Parathyroid adenoma (tissue), 2 donors: ENCODE results near the gene POLR1E.

Experiments used
- H2AFZ ChIP-seq: fragments of 300-600 bp; sonication (generic); one replicate; pipeline ENCODE4 v1.7.0; 2017; ENCODE audit warnings: antibody characterized with exemption, mild to moderate bottlenecking
- H3K27ac ChIP-seq: fragments of 300-600 bp; sonication (generic); one replicate; pipeline ENCODE4 v1.7.0; 2017
- H3K27me3 ChIP-seq: fragments of 300-600 bp; sonication (generic); one replicate; pipeline ENCODE4 v1.7.0; 2017; ENCODE audit warnings: low read length; ENCODE audit not compliant: control insufficient read depth, insufficient read depth
- H3K36me3 ChIP-seq: fragments of 300-600 bp; sonication (generic); one replicate; pipeline ENCODE4 v1.7.0; 2017; ENCODE audit warnings: low read length; ENCODE audit not compliant: control insufficient read depth, insufficient read depth
- H3K4me1 ChIP-seq: fragments of 300-600 bp; sonication (generic); one replicate; pipeline ENCODE4 v1.7.0; 2017; ENCODE audit warnings: control low read depth
- H3K4me2 ChIP-seq: fragments of 300-600 bp; sonication (generic); one replicate; pipeline ENCODE4 v1.7.0; 2017; ENCODE audit warnings: low read length
- H3K4me3 ChIP-seq: fragments of 300-600 bp; sonication (generic); one replicate; pipeline ENCODE4 v1.7.0; 2017; ENCODE audit warnings: low read depth, low read length
- H3K79me2 ChIP-seq: fragments of 300-600 bp; sonication (generic); one replicate; pipeline ENCODE4 v1.7.0; 2017; ENCODE audit warnings: control low read depth
- H3K9ac ChIP-seq: fragments of 300-600 bp; sonication (generic); one replicate; pipeline ENCODE4 v1.7.0; 2017; ENCODE audit warnings: mild to moderate bottlenecking
- H3K9me3 ChIP-seq: fragments of 300-600 bp; sonication (generic); one replicate; pipeline ENCODE4 v1.7.0; 2017; ENCODE audit warnings: low read length; ENCODE audit not compliant: control insufficient read depth
- CTCF ChIP-seq: fragments of 300-600 bp; sonication (generic); IDR thresholded peaks from one replicate; pipeline ENCODE4 v1.7.0; 2017; ENCODE audit warnings: antibody characterized with exemption, mild to moderate bottlenecking
- donor health status: primary hyperparathyroidism.

POLR1E gene

GRCh38 chr9:37441776-37442370, 43.9 kb upstream of the POLR1E start:
- no peak for TF ChIP-seq CTCF
- Histone ChIP-seq H3K27ac (no peak overlapping the region), H3K9me3 (no peaks in the 10 kb centered on the region), H3K9ac (no peak overlapping the region), H3K36me3 (no peaks in the 10 kb centered on the region), H3K27me3 (no peaks in the 10 kb centered on the region), H3K4me3 (no peak overlapping the region), H3K4me2 (no peak overlapping the region), H3K4me1 (peaks cover 3% of the 10 kb centered on the region), H2AFZ (no peak overlapping the region), H3K79me2 (peaks cover 3% of the 10 kb centered on the region)

GRCh38 chr9:37442556-37442955, 43.2 kb upstream of the POLR1E start:
- Histone ChIP-seq H3K36me3 (no peaks in the 10 kb centered on the region), H3K27ac (no peak overlapping the region)

GRCh38 chr9:37443566-37443965, 42.2 kb upstream of the POLR1E start:
- Histone ChIP-seq H3K9ac (no peak overlapping the region), H3K79me2 (peaks cover 5% of the 10 kb centered on the region), H3K27ac (no peak overlapping the region), H2AFZ (no peak overlapping the region), H3K4me3 (no peak overlapping the region), H3K9me3 (no peaks in the 10 kb centered on the region), H3K27me3 (no peaks in the 10 kb centered on the region), H3K4me2 (no peak overlapping the region), H3K36me3 (no peaks in the 10 kb centered on the region), H3K4me1 (peaks cover 3% of the 10 kb centered on the region)
- TF ChIP-seq CTCF: no peak

More at GRCh38 chr9:37442556-37442955, 43.2 kb upstream of the POLR1E start:
- Histone ChIP-seq H3K9ac (no peak overlapping the region), H3K79me2 (peaks cover 5% of the 10 kb centered on the region), H3K4me1 (peaks cover 3% of the 10 kb centered on the region), H3K9me3 (no peaks in the 10 kb centered on the region), H3K4me2 (no peak overlapping the region), H3K27me3 (no peaks in the 10 kb centered on the region), H3K4me3 (no peak overlapping the region), H2AFZ (no peak overlapping the region)
- TF ChIP-seq CTCF: no peak

- Histone ChIP-seq H3K36me3 (no peaks in the 10 kb centered on the region), H3K79me2 (peaks cover 6% of the 10 kb centered on the region), H3K9ac (no peak overlapping the region), H3K4me1 (peaks cover 3% of the 10 kb centered on the region), H3K4me3 (no peak overlapping the region), H3K9me3 (no peaks in the 10 kb centered on the region), H3K27ac (no peak overlapping the region), H2AFZ (no peak overlapping the region), H3K4me2 (no peak overlapping the region), H3K27me3 (no peaks in the 10 kb centered on the region)
- TF ChIP-seq CTCF: no peak
Measured at GRCh38 chr9:37444890-37445289, 40.9 kb upstream of the POLR1E start.

- TF ChIP-seq CTCF: no peak
- Histone ChIP-seq H3K4me3 (no peak overlapping the region), H3K9ac (no peak overlapping the region), H3K27ac (no peak overlapping the region), H3K4me2 (no peak overlapping the region), H3K36me3 (no peaks in the 10 kb centered on the region), H2AFZ (no peak overlapping the region), H3K9me3 (no peaks in the 10 kb centered on the region), H3K4me1 (peaks cover 3% of the 10 kb centered on the region), H3K27me3 (no peaks in the 10 kb centered on the region), H3K79me2 (peaks cover 6% of the 10 kb centered on the region)
Measured at GRCh38 chr9:37445832-37446231, 39.9 kb upstream of the POLR1E start.
